ENCODE data around the gene HTR5A.

HTR5A gene

DNA sequence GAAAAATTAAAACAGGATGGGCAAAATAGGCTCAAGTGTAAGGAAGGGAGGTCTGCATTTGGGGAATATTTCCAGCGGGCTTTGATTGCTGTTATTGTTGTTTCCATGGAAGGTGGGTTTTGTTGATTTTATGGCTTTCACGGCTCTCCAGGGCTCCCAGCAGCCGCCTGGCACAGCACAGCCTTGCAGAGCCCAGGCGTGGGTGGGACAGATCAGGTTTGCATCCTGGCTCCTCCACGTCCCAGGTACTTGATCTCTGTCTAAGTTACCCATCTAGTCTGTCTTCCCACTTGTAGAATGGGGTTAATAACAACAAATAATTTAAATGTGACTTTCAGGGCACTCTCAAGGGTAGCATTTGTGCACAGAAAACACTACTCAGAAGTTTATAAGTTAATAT is 45.2 kb downstream of the HTR5A start:
- CTCF ChIA-PET, result no interaction called here
- POLR2A ChIA-PET, result no interaction called here
- no peak for DNase-seq (ENCODE audit: extremely low spot score)
- TF ChIP-seq, protein P1, sequence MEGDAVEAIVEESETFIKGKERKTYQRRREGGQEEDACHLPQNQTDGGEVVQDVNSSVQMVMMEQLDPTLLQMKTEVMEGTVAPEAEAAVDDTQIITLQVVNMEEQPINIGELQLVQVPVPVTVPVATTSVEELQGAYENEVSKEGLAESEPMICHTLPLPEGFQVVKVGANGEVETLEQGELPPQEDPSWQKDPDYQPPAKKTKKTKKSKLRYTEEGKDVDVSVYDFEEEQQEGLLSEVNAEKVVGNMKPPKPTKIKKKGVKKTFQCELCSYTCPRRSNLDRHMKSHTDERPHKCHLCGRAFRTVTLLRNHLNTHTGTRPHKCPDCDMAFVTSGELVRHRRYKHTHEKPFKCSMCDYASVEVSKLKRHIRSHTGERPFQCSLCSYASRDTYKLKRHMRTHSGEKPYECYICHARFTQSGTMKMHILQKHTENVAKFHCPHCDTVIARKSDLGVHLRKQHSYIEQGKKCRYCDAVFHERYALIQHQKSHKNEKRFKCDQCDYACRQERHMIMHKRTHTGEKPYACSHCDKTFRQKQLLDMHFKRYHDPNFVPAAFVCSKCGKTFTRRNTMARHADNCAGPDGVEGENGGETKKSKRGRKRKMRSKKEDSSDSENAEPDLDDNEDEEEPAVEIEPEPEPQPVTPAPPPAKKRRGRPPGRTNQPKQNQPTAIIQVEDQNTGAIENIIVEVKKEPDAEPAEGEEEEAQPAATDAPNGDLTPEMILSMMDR (IDR thresholded peaks at IDR 0.05; ENCODE audit: control extremely low read depth, extremely low read depth, low read depth, missing control alignments), result no peak

DNA sequence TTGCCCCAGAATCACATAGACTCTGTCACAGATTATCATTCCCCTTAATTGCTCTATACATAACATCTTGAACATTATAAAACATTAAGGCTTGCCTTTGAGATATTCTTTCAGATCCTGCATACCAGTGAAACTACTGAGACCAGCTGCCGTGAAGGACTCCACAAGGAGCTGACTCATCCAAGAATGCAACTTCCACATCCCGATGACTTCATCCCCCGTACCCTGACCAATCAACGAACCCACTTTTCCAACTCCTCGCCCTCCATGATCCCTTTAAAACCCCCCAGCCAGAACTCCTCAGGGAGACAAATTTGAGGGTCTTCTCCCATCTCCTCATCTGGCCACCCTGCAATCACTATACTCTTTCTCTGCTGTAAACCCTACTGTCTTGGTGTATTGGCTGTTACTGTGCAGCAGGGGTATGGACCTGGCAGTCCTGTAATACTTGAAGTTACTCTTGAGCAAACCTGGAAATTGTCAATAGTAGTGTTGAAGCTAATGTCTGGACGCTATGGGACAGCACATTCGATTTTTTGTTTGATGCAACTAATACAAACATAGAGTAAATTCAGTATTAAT is 49.8 kb downstream of the HTR5A start:
- TF ChIP-seq, protein P1 (IDR thresholded peaks at IDR 0.05; ENCODE audit: control extremely low read depth, extremely low read depth, low read depth, missing control alignments), result no peak
- ChIA-PET POLR2A (no interaction called here), CTCF (no interaction called here)
- no peak for DNase-seq (ENCODE audit: extremely low spot score)

DNA sequence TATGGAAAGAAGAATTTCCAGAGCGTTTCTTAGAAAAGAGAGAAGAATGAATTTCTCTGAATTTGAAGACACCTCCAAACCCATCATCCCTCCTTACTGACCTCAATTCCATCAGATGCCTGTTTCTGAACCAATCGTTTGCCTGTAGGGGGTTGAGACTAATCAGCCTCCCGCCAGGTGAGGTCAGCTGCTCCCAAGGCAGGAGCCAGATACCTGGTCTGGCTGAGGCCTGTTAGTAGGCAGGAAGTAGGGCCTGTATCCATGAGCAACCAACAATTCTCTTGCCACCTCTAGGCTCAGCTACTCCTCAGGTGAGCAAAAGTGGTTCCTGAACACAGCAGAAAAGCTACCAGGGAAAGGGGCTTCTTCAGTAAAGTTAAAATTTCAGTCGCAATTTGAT is 50.3 kb downstream of the HTR5A start:
- DNase-seq (ENCODE audit: extremely low spot score), result no peak
- TF ChIP-seq, protein P1 (IDR thresholded peaks at IDR 0.05; ENCODE audit: control extremely low read depth, extremely low read depth, low read depth, missing control alignments), result no peak
- CTCF ChIA-PET, result no interaction called here
- POLR2A ChIA-PET, result no interaction called here

DNA sequence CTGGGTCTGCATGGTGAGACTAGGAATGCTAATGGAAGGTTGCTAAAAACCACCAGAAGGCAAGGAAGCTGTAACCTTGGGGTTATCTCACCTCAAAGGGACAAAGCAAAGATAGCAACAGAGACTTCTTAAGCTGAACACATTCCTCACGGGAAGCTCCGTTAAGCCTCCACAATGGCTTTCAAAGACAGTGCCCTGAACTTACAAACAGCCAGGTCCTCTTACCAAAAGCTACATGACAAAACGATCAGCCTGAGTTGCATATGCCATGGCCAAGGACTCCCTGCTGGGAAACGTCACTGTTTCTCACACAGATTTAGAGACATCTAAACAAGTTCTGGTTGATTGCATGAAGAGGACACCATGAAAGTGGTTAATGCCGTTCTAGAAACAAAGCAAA is 52.7 kb downstream of the HTR5A start:
- TF ChIP-seq, protein P1 (IDR thresholded peaks at IDR 0.05; ENCODE audit: control extremely low read depth, extremely low read depth, low read depth, missing control alignments), result no peak
- ChIA-PET POLR2A (no interaction called here), CTCF (interaction anchor here (0.8 to 1.3 kb wide), 2 partner anchors 9 to 195 kb away, joined by 3 to 5 read pairs; no protein-coding TSS in a partner anchor)
- no peak for DNase-seq (ENCODE audit: extremely low spot score)

DNA sequence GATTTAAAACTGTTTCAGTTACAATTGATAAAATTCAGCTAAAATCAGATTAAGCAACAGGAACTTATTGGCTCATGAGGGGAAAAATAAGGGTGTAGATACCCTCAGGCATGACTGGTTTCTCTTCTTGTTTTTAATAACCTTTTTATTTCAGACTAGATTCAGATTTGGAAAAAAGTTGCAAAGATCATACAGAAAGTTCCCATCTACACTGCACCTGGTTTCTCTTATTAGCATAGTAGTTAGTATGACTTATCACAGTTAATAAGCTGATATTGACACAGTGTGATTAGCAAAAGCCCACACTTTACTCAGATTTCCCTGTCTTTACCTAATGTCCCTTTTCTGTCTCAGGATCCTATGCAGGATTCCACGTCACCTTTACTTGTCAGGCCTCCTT is 53.3 kb downstream of the HTR5A start:
- TF ChIP-seq, protein P1 (IDR thresholded peaks at IDR 0.05; ENCODE audit: control extremely low read depth, extremely low read depth, low read depth, missing control alignments), result no peak
- DNase-seq (ENCODE audit: extremely low spot score), result no peak
- CTCF ChIA-PET, result interaction anchor here (0.8 to 1.3 kb wide), 2 partner anchors 9 to 196 kb away, joined by 3 to 5 read pairs; no protein-coding TSS in a partner anchor
- POLR2A ChIA-PET, result no interaction called here

DNA sequence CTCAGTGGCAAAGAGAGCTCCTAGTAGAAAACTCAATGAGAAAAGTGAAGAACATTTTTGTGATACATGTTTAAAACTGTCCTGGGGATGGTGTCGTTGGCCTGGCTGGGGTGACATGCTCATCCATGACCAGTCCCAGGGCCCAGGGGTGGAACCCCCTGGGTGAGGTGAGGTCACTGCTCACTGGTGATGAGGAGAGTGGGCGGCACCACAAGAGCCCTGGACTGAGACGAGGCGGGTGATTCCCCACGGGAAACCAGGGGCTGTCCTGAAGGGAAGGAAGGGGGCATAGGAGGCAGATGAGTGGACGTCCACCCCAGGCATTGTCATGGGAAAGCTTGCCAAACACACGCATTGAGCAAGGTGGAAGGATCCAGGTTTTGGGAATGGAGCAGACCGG is 54.6 kb downstream of the HTR5A start:
- POLR2A ChIA-PET, result no interaction called here

More for the DNA sequence above, 54.6 kb downstream of the HTR5A start:
- no peak for DNase-seq (ENCODE audit: extremely low spot score)
- CTCF ChIA-PET, result no interaction called here
- TF ChIP-seq, protein P1 (IDR thresholded peaks at IDR 0.05; ENCODE audit: control extremely low read depth, extremely low read depth, low read depth, missing control alignments), result no peak

Data from GM10248 (cell line).